A549 (cell line): Measurements from ENCODE around the gene ZNF280C. TPM values are rescaled to one million over a fixed set of nuclear protein-coding genes. Genes with fewer than 3 reads are reported as not detected.

Experiments
- ATAC-seq, 2 experiments: fragments of 200-7000 bp in 1 of 2; fragments of >200 bp in 1 of 2; cut with Nextera tagmentation in 1 of 2; cut with Tn5 transposase in 1 of 2; 3 replicates each; pipeline versions ENCODE4 v1.8.0 to v1.9.1; 2018 to 2020; ENCODE audit warnings: mild to moderate bottlenecking in 1 of 2, moderate library complexity in 1 of 2
- CTCF ChIA-PET: fragments of 300-600 bp; sonication (Branson Sonifier 250); formaldehyde crosslinking; extraction: SDS; loops from one replicate; lab custom pipeline; 2021; ENCODE audit warnings: antibody characterized with exemption, inconsistent platforms; lab: Yijun Ruan, JAX
- POLR2A ChIA-PET: fragments of 350-600 bp; formaldehyde crosslinking; extraction: SDS; loops from one replicate; lab custom pipeline; 2021; ENCODE audit warnings: antibody characterized with exemption, inconsistent platforms; lab: Yijun Ruan, JAX
- DNase-seq, 2 experiments: peaks; one replicate each; pipeline versions ENCODE4 v3.0.0 to v3.0.0-alpha.2; 2011 to 2016; ENCODE audit warnings: low read depth in 1 of 2, low spot score in 1 of 2
- FAIRE-seq: peaks from 2 replicates; lab custom pipeline; 2011; peaks lifted over from hg19 to GRCh38; lab: Jason Lieb, UNC
- H3K27ac ChIP-seq, 2 experiments: fragments of >200 bp; sonication (Bioruptor Twin); formaldehyde crosslinking; 3 replicates each; pipeline ENCODE4 v1.5.1; 2016 to 2017
- H3K4me1 ChIP-seq: fragments of >200 bp; sonication (Bioruptor Twin); formaldehyde crosslinking; 3 replicates; pipeline ENCODE4 v1.6.1; 2016
- H3K4me2 ChIP-seq: fragments of >200 bp; sonication (Bioruptor Twin); formaldehyde crosslinking; 3 replicates; pipeline ENCODE4 v1.6.1; 2016
- H3K4me3 ChIP-seq: fragments of >200 bp; sonication (Bioruptor Twin); formaldehyde crosslinking; 3 replicates; pipeline ENCODE4 v1.5.1; 2016
- H3K9me3 ChIP-seq: fragments of >200 bp; sonication (Bioruptor Twin); formaldehyde crosslinking; 3 replicates; pipeline ENCODE4 v1.6.1; 2016
- BHLHE40 ChIP-seq: IDR thresholded peaks from 2 replicates; pipeline ENCODE4 v1.6.1; 2012; ENCODE audit warnings: low read depth, low read length, inconsistent platforms
- CBX2 ChIP-seq: fragments of 200-600 bp; sonication (generic); IDR thresholded peaks from 2 replicates; pipeline ENCODE4 v1.6.1; 2016; ENCODE audit warnings: low read depth, mild to moderate bottlenecking, borderline replicate concordance
- CBX8 ChIP-seq: fragments of 200-600 bp; sonication (generic); IDR thresholded peaks from 2 replicates; pipeline ENCODE4 v1.6.1; 2016
- CHD2 ChIP-seq: fragments of 150-350 bp; IDR thresholded peaks from 2 replicates; pipeline ENCODE4 v1.6.1; 2014; ENCODE audit warnings: low read length; ENCODE audit not compliant: partially characterized antibody
- CHD4 ChIP-seq: fragments of 200-600 bp; sonication (generic); IDR thresholded peaks from 2 replicates; pipeline ENCODE4 v1.6.1; 2016; ENCODE audit warnings: antibody characterized with exemption, mild to moderate bottlenecking, borderline replicate concordance
- EHMT2 ChIP-seq: fragments of 200-600 bp; sonication (generic); IDR thresholded peaks from 2 replicates; pipeline ENCODE4 v1.6.1; 2016; ENCODE audit warnings: antibody characterized with exemption, low read depth, mild to moderate bottlenecking, moderate library complexity
- ESRRA ChIP-seq: fragments of 150-350 bp; IDR thresholded peaks from 2 replicates; pipeline ENCODE4 v1.6.1; 2014; ENCODE audit warnings: mild to moderate bottlenecking, low read length, borderline replicate concordance
- FOSB ChIP-seq: fragments of 250-450 bp; sonication (Bioruptor Pico); IDR thresholded peaks from 2 replicates; pipeline ENCODE4 v1.5.0; 2020; ENCODE audit warnings: mild to moderate bottlenecking, moderate library complexity
- FOSL2 ChIP-seq, 2 experiments: fragments of 450-650 bp in 1 of 2; fragments of >200 bp in 1 of 2; sonication (Bioruptor Twin) in 1 of 2; formaldehyde crosslinking; IDR thresholded peaks; 2 replicates each; pipeline versions ENCODE4 v1.5.0 to v1.6.1; 2016 to 2020; ENCODE audit warnings: mild to moderate bottlenecking in 1 of 2, moderate library complexity in 1 of 2
- HEYL ChIP-seq: fragments of 250-450 bp; sonication (Bioruptor Pico); IDR thresholded peaks from 2 replicates; pipeline ENCODE4 v1.8.0; 2021; ENCODE audit warnings: mild to moderate bottlenecking, moderate library complexity
- JUN ChIP-seq, 2 experiments: fragments of >200 bp; sonication (Bioruptor Twin); formaldehyde crosslinking; IDR thresholded peaks; 2 replicates in 1 of 2; 3 replicates in 1 of 2; pipeline ENCODE4 v1.6.1; 2016 to 2017
- JUNB ChIP-seq: fragments of >200 bp; sonication (Bioruptor Twin); formaldehyde crosslinking; IDR thresholded peaks from 2 replicates; pipeline ENCODE4 v1.6.1; 2016
- KDM1A ChIP-seq: fragments of 200-600 bp; sonication (generic); IDR thresholded peaks from 2 replicates; pipeline ENCODE4 v1.6.1; 2016; ENCODE audit warnings: low read depth, mild to moderate bottlenecking
- MAFK ChIP-seq: fragments of 450-650 bp; IDR thresholded peaks from 2 replicates; pipeline ENCODE4 v1.6.1; 2014; ENCODE audit not compliant: partially characterized antibody
- NFE2L2 ChIP-seq: fragments of 150-350 bp; conservative IDR thresholded peaks from 2 replicates; pipeline ENCODE4 v1.6.1; 2014; ENCODE audit warnings: low read length
- PHF8 ChIP-seq: fragments of 200-600 bp; sonication (generic); IDR thresholded peaks from 2 replicates; pipeline ENCODE4 v1.6.1; 2016; ENCODE audit warnings: low read depth, mild to moderate bottlenecking, antibody characterized with exemption, moderate library complexity, borderline replicate concordance
- POLR2AphosphoS2 ChIP-seq: conservative IDR thresholded peaks from 2 replicates; pipeline ENCODE4 v1.6.1; 2012; ENCODE audit warnings: low read length, improper control_type of control experiment, inconsistent platforms
- RAD21 ChIP-seq, 2 experiments: fragments of >200 bp in 1 of 2; sonication (Bioruptor Twin) in 1 of 2; formaldehyde crosslinking in 1 of 2; IDR thresholded peaks in 1 of 2; conservative IDR thresholded peaks in 1 of 2; 2 replicates in 1 of 2; 3 replicates in 1 of 2; pipeline ENCODE4 v1.6.1; 2012 to 2018; ENCODE audit warnings: inconsistent platforms in 1 of 2
- RCOR1 ChIP-seq: fragments of 150-350 bp; IDR thresholded peaks from 2 replicates; pipeline ENCODE4 v1.6.1; 2014; ENCODE audit warnings: antibody characterized with exemption, low read length, low read depth
- SREBF2 ChIP-seq: fragments of 450-650 bp; IDR thresholded peaks from 2 replicates; pipeline ENCODE4 v1.6.1; 2014; ENCODE audit warnings: mild to moderate bottlenecking, moderate library complexity
- TFCP2L1 ChIP-seq: fragments of 250-450 bp; sonication (Bioruptor Pico); IDR thresholded peaks from 2 replicates; pipeline ENCODE4 v1.5.0; 2021; ENCODE audit warnings: mild to moderate bottlenecking
- ZC3H11A ChIP-seq: fragments of 450-650 bp; IDR thresholded peaks from 2 replicates; pipeline ENCODE4 v1.6.1; 2014; ENCODE audit warnings: antibody characterized with exemption, mild to moderate bottlenecking
- ZSCAN20 ChIP-seq: fragments of 250-450 bp; sonication (Bioruptor Pico); IDR thresholded peaks from 2 replicates; pipeline ENCODE4 v1.8.0; 2022; ENCODE audit warnings: mild to moderate bottlenecking, moderate library complexity
- WGBS: methylation state at CpG from one replicate; pipeline ENCODE4 v1.1.6; 2017; ENCODE audit errors: missing lambda C conversion rate; 5-methylcytosine and 5-hydroxymethylcytosine counted together
- polyA plus RNA-seq, 4 experiments: library from polyadenylated mRNA; depleted of rRNA in 3 of 4; stranded (reverse); fragments of >200 nt; fragmentation: RNase III in 1 of 4; extraction: RNeasy Plus Mini Kit Qiagen cat#74134 plus additional on column Dnase treatment in 1 of 4; gene quantifications; 2 replicates in 3 of 4; 3 replicates in 1 of 4; pipeline ENCODE4 v1.2.3, GENCODE V29; 2011 to 2017
- TF ChIP-seq, protein P1 (sequence below): fragments of 200-600 bp; sonication (generic); IDR thresholded peaks from 2 replicates; pipeline ENCODE4 v1.6.1; 2016; ENCODE audit warnings: antibody characterized with exemption, mild to moderate bottlenecking, moderate library complexity
- TF ChIP-seq, protein P2 (sequence below): IDR thresholded peaks from 2 replicates; pipeline ENCODE4 v1.6.1; 2012
- TF ChIP-seq, protein P3 (sequence below): IDR thresholded peaks from 2 replicates; pipeline ENCODE4 v1.6.1; 2012
- TF ChIP-seq, protein P4 (sequence below): fragments of 150-350 bp; IDR thresholded peaks from 2 replicates; pipeline ENCODE4 v1.6.1; 2014; ENCODE audit warnings: low read depth, mild to moderate bottlenecking, low read length

ZNF280C gene
- polyA plus RNA-seq, 2 of the 4 experiments (the other 2 are of a cell fraction): 3.9 to 18.8 TPM

DNA sequence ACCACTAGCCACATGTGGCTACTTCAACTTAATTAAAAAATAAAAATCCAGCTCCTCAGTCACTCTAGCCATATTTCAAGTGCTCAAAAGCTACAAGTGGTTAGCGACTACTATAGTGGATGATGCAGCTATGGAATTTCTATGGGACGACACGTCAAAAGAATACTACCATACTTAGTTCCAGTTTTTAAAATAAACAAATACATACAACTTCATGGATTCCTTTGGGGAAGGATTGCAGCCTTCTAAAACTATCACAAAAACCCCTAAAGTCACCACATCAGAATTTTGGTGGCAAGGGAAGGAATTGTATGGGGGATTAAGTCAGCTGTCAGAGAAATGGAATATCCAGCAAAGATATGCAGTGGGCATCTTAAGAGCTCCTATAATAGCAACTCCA, 6.5 kb downstream of the ZNF280C start (continued):
- TF ChIP-seq, protein P1, sequence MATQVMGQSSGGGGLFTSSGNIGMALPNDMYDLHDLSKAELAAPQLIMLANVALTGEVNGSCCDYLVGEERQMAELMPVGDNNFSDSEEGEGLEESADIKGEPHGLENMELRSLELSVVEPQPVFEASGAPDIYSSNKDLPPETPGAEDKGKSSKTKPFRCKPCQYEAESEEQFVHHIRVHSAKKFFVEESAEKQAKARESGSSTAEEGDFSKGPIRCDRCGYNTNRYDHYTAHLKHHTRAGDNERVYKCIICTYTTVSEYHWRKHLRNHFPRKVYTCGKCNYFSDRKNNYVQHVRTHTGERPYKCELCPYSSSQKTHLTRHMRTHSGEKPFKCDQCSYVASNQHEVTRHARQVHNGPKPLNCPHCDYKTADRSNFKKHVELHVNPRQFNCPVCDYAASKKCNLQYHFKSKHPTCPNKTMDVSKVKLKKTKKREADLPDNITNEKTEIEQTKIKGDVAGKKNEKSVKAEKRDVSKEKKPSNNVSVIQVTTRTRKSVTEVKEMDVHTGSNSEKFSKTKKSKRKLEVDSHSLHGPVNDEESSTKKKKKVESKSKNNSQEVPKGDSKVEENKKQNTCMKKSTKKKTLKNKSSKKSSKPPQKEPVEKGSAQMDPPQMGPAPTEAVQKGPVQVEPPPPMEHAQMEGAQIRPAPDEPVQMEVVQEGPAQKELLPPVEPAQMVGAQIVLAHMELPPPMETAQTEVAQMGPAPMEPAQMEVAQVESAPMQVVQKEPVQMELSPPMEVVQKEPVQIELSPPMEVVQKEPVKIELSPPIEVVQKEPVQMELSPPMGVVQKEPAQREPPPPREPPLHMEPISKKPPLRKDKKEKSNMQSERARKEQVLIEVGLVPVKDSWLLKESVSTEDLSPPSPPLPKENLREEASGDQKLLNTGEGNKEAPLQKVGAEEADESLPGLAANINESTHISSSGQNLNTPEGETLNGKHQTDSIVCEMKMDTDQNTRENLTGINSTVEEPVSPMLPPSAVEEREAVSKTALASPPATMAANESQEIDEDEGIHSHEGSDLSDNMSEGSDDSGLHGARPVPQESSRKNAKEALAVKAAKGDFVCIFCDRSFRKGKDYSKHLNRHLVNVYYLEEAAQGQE: no peak
- TF ChIP-seq TFCP2L1 (no peak), MAFK (no peak)

DNA sequence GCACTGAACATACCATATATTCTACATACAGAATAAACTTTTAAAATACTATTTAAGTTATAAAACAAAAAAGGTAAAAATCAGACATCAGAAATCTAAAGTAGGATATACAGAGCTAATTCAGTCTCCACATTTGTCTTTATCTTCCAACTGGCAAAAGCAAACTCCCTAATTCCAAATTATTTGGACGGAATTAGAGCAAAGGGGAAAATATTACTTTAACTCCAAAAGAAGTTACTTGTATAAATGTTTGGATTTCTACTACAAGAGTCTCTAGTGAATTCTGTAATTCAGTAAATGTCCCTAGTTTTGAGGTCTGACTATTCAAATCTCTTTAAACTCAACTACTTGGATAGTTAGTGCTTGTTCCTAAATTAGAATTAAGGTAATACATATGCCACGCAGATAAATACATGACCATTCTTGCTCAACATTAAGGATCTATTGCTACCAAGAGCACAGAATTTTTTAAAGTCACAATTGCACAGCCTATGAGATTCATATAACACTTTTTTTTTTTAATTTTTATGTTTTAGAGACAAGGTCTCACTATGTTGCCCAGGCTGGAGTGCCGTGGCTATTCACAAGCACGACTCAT, 7.3 kb downstream of the ZNF280C start:
- FAIRE-seq (no peak), ATAC-seq (no peak), DNase-seq (no peak)
- whole genome bisulfite sequencing: 78% methylated on average over 4 of the region's 4 CpGs
- ChIA-PET CTCF (interaction anchor here (0.6 to 1.1 kb wide), 2 partner anchors 27 to 201 kb away, joined by 3 read pairs; no protein-coding TSS in a partner anchor), POLR2A (no interaction called here)
- TF ChIP-seq ZC3H11A (no peak), CBX8 (no peak), KDM1A (no peak), ESRRA (no peak), RAD21 (conservative IDR thresholded peaks at IDR 0.05 in 1 of 2, IDR thresholded peaks at IDR 0.05 in 1 of 2) (no peak), POLR2AphosphoS2 (no peak), FOSB (CRISPR knock-in tag) (no peak), BHLHE40 (no peak)
- TF ChIP-seq, protein P2, sequence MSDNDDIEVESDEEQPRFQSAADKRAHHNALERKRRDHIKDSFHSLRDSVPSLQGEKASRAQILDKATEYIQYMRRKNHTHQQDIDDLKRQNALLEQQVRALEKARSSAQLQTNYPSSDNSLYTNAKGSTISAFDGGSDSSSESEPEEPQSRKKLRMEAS: no peak
- TF ChIP-seq, protein P3, sequence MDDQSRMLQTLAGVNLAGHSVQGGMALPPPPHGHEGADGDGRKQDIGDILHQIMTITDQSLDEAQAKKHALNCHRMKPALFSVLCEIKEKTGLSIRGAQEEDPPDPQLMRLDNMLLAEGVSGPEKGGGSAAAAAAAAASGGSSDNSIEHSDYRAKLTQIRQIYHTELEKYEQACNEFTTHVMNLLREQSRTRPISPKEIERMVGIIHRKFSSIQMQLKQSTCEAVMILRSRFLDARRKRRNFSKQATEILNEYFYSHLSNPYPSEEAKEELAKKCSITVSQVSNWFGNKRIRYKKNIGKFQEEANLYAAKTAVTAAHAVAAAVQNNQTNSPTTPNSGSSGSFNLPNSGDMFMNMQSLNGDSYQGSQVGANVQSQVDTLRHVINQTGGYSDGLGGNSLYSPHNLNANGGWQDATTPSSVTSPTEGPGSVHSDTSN: no peak
- TF ChIP-seq, protein P4, sequence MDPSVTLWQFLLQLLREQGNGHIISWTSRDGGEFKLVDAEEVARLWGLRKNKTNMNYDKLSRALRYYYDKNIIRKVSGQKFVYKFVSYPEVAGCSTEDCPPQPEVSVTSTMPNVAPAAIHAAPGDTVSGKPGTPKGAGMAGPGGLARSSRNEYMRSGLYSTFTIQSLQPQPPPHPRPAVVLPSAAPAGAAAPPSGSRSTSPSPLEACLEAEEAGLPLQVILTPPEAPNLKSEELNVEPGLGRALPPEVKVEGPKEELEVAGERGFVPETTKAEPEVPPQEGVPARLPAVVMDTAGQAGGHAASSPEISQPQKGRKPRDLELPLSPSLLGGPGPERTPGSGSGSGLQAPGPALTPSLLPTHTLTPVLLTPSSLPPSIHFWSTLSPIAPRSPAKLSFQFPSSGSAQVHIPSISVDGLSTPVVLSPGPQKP: no peak
- no peak overlapping the region for H3K27ac ChIP-seq
- no peaks in the 10 kb centered on the region for H3K9me3 ChIP-seq
- H3K4me3 ChIP-seq: no peak overlapping the region
- peaks cover 27% of the 10 kb centered on the region for H3K4me1 ChIP-seq
- H3K4me2 ChIP-seq: no peak overlapping the region

DNA sequence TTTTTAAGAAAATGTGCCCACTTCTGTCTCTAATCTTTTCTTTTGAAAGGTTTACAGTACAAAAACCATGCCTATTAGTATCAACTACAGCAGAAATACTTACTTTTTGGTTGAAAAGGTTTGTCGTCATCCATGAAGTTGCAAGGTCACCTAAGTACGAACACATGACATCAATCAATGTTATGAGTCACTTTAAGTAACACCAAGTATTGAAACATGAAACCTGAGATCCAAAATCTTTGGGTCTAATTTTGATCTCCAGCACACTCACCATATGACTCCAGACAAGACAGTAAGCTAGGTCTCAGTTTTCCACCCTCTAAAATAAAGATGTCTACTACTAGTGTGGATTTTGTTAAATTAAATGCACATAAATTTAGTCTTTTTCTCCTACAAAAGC, 8.4 kb downstream of the ZNF280C start:
- TF ChIP-seq CHD4 (no peak), EHMT2 (no peak), JUNB (no peak), PHF8 (no peak), HEYL (CRISPR knock-in tag) (no peak), ZC3H11A (no peak), ZSCAN20 (CRISPR knock-in tag) (no peak), NFE2L2 (no peak), FOSL2 (IDR thresholded peaks at IDR 0.05) (no peak), FOSL2 (CRISPR knock-in tag; IDR thresholded peaks at IDR 0.05) (no peak), SREBF2 (no peak), CHD2 (no peak), CBX2 (no peak), JUN (IDR thresholded peaks at IDR 0.05) (no peak), RCOR1 (no peak)
- TF ChIP-seq, protein P2: no peak
- no peak for FAIRE-seq
- 80% methylated on average over 2 of the region's 2 CpGs for WGBS
- CTCF ChIA-PET: no interaction called here
- H3K4me2 ChIP-seq: no peak overlapping the region
- DNase-seq: no peak
- H3K4me3 ChIP-seq: no peak overlapping the region
- no peaks in the 10 kb centered on the region for H3K9me3 ChIP-seq
- no peak overlapping the region for H3K27ac ChIP-seq
- POLR2A ChIA-PET: no interaction called here
- H3K4me1 ChIP-seq: peaks cover 17% of the 10 kb centered on the region; the same call in 2 of the 3 replicates
- ATAC-seq: no peak
